Measurements from ENCODE around the gene CSMD2. TPM values are rescaled to one million over a fixed set of nuclear protein-coding genes. Genes with fewer than 3 reads are reported as not detected.

CSMD2 gene
- total RNA-seq, 4 donors from 2014 or later = 0.16 to 1.00 (median 0.27) TPM; not detected in 1

GRCh38 chr1:33899746-33900145 is 265.3 kb downstream of the CSMD2 start:
- in situ Hi-C loops (cut with MboI; ENCODE audit: low pct_ligation_motif_present in 1 of 4, low pct_unique_long_range_greater_than_20kb in 1 of 4, low sequenced_read_pairs in 3 of 4) = no loop called here
- Histone ChIP-seq H3K4me3 (no peak overlapping the region), H3K4me1 (no peaks in the 10 kb centered on the region), H3K36me3 (no peaks in the 10 kb centered on the region), H3K27ac (no peak overlapping the region), H3K27me3 (no peaks in the 10 kb centered on the region), H3K9me3 (no peaks in the 10 kb centered on the region)
- TF ChIP-seq EP300 (IDR thresholded peaks at IDR 0.05; ENCODE audit: low read depth) (no peak), POLR2A (IDR thresholded peaks at IDR 0.05) (no peak), CTCF (IDR thresholded peaks at IDR 0.05) (no peak), POLR2AphosphoS5 (IDR thresholded peaks at IDR 0.05) (no peak)
- 20 to 70% methylated on average over 1 to 3 of the region's 3 CpGs for WGBS, 2 donors (ENCODE audit: low coverage in 1 of 2)
- DNase-seq = no peak
- intact Hi-C loops (cut with DNase I; ENCODE audit: low total_unique reads) = no loop called here

- H3K27me3 ChIP-seq = no peaks in the 10 kb centered on the region
- H3K27ac ChIP-seq = no peak overlapping the region
- H3K36me3 ChIP-seq = no peaks in the 10 kb centered on the region
- DNase-seq = no peak
- in situ Hi-C loops (cut with MboI; ENCODE audit: low pct_ligation_motif_present in 1 of 4, low pct_unique_long_range_greater_than_20kb in 1 of 4, low sequenced_read_pairs in 3 of 4) (no loop called here), intact Hi-C loops (cut with DNase I; ENCODE audit: low total_unique reads) (no loop called here)
- H3K9me3 ChIP-seq = no peaks in the 10 kb centered on the region
- WGBS, 2 donors (ENCODE audit: low coverage in 1 of 2) = 75 to 90% methylated on average over 7 to 8 of the region's 9 CpGs
- H3K4me3 ChIP-seq = no peak overlapping the region
- TF ChIP-seq CTCF (IDR thresholded peaks at IDR 0.05) (no peak), POLR2AphosphoS5 (IDR thresholded peaks at IDR 0.05) (no peak), POLR2A (IDR thresholded peaks at IDR 0.05) (no peak), EP300 (IDR thresholded peaks at IDR 0.05; ENCODE audit: low read depth) (no peak)
- H3K4me1 ChIP-seq = no peaks in the 10 kb centered on the region
Observed at GRCh38 chr1:33898881-33899280, 266.1 kb downstream of the CSMD2 start.

GRCh38 chr1:33898406-33898805 is 266.6 kb downstream of the CSMD2 start:
- Histone ChIP-seq H3K27ac (no peak overlapping the region), H3K36me3 (no peaks in the 10 kb centered on the region), H3K9me3 (no peaks in the 10 kb centered on the region), H3K4me3 (no peak overlapping the region), H3K4me1 (no peaks in the 10 kb centered on the region), H3K27me3 (no peaks in the 10 kb centered on the region)
- in situ Hi-C loops (cut with MboI; ENCODE audit: low pct_ligation_motif_present in 1 of 4, low pct_unique_long_range_greater_than_20kb in 1 of 4, low sequenced_read_pairs in 3 of 4) = no loop called here
- intact Hi-C loops (cut with DNase I; ENCODE audit: low total_unique reads) = no loop called here
- no peak for DNase-seq
- no peak for TF ChIP-seq CTCF (IDR thresholded peaks at IDR 0.05)
- TF ChIP-seq POLR2A (IDR thresholded peaks at IDR 0.05) = no peak
- TF ChIP-seq EP300 (IDR thresholded peaks at IDR 0.05; ENCODE audit: low read depth) = no peak
- WGBS, 2 donors (ENCODE audit: low coverage in 1 of 2) = 67 to 86% methylated on average over 3 of the region's 3 CpGs

- TF ChIP-seq CTCF (IDR thresholded peaks at IDR 0.05) (no peak), POLR2A (IDR thresholded peaks at IDR 0.05) (no peak), EP300 (IDR thresholded peaks at IDR 0.05; ENCODE audit: low read depth) (no peak), POLR2AphosphoS5 (IDR thresholded peaks at IDR 0.05) (no peak)
- in situ Hi-C loops (cut with MboI; ENCODE audit: low pct_ligation_motif_present in 1 of 4, low pct_unique_long_range_greater_than_20kb in 1 of 4, low sequenced_read_pairs in 3 of 4) (no loop called here), intact Hi-C loops (cut with DNase I; ENCODE audit: low total_unique reads) (no loop called here)
- no peaks in the 10 kb centered on the region for H3K36me3 ChIP-seq
- no peaks in the 10 kb centered on the region for H3K4me1 ChIP-seq
- H3K27ac ChIP-seq = no peak overlapping the region
- no peak overlapping the region for H3K4me3 ChIP-seq
- WGBS, 2 donors (ENCODE audit: low coverage in 1 of 2) = 0 to 75% methylated on average over 1 to 5 of the region's 5 CpGs
- H3K27me3 ChIP-seq = no peaks in the 10 kb centered on the region
- no peaks in the 10 kb centered on the region for H3K9me3 ChIP-seq
- no peak for DNase-seq
Observed at GRCh38 chr1:33897092-33897725, 267.8 kb downstream of the CSMD2 start.

Data from transverse colon (tissue), 4 donors.